Activated gamma-delta T cell treated with Interleukin-2 at 50 U/mL for 16 hours (primary cell): Measurements from ENCODE around the gene ETV3L.
"Not testable (repeated sequence)": the region's sequence is repeated elsewhere in the genome, so short reads cannot be mapped to it uniquely, and the experiment has no call there.

Source experiments
- DNase-seq: peaks from one replicate; pipeline ENCODE4 v3.0.0-alpha.2; 2020

ETV3L gene

GRCh38 chr1:157069601-157070000, 30.0 kb downstream of the ETV3L start:
- no peak for DNase-seq

GRCh38 chr1:157059241-157059640, 40.4 kb downstream of the ETV3L start:
- DNase-seq: not testable (repeated sequence)

- no peak for DNase-seq
Measured at GRCh38 chr1:157056269-157056668, 43.3 kb downstream of the ETV3L start.

- not testable (repeated sequence) for DNase-seq
Measured at GRCh38 chr1:157055729-157056128, 43.9 kb downstream of the ETV3L start.

GRCh38 chr1:157050836-157051235, 48.8 kb downstream of the ETV3L start:
- no peak for DNase-seq

- no peak for DNase-seq
Measured at GRCh38 chr1:157047062-157047410, 52.6 kb downstream of the ETV3L start.

GRCh38 chr1:157045250-157046218, 54.1 kb downstream of the ETV3L start, which contains the start of gene ARHGEF11:
Gene ARHGEF11, minus strand, starts transcription at chr1:157045742. Its CDS starts 1,412 bp downstream, at chr1:157044330.
- DNase-seq: no peak

GRCh38 chr1:157044326-157044725, 55.3 kb downstream of the ETV3L start:
- no peak for DNase-seq

GRCh38 chr1:157043685-157044084, 55.9 kb downstream of the ETV3L start:
- DNase-seq: no peak

GRCh38 chr1:157042846-157043245, 56.8 kb downstream of the ETV3L start:
- DNase-seq: no peak
